ACC112 (cell line): Measurements from ENCODE around the gene MEGF11.

Experiments
- H2AFZ ChIP-seq: fragments of 200-600 bp; sonication (generic); one replicate; pipeline ENCODE4 v1.6.0; 2017; ENCODE audit warnings: antibody characterized with exemption, low read length; ENCODE audit not compliant: unreplicated experiment
- H3K27ac ChIP-seq: fragments of 200-600 bp; sonication (generic); 2 replicates; pipeline ENCODE4 v1.5.1; 2014; ENCODE audit warnings: low read depth, mild to moderate bottlenecking, antibody characterized with exemption, low read length, moderate library complexity
- H3K27me3 ChIP-seq: fragments of 200-600 bp; sonication (generic); 2 replicates; pipeline ENCODE4 v1.6.1; 2014; ENCODE audit warnings: mild to moderate bottlenecking, antibody characterized with exemption, low read length, moderate library complexity, mixed read lengths; ENCODE audit not compliant: insufficient read depth
- H3K36me3 ChIP-seq: fragments of 200-600 bp; sonication (generic); 2 replicates; pipeline ENCODE4 v1.6.1; 2016; ENCODE audit warnings: mild to moderate bottlenecking, antibody characterized with exemption, low read length, moderate library complexity, mixed read lengths; ENCODE audit not compliant: insufficient read depth
- H3K4me1 ChIP-seq: fragments of 200-600 bp; sonication (generic); one replicate; pipeline ENCODE4 v1.6.1; 2016; ENCODE audit warnings: low read length, mixed read lengths; ENCODE audit not compliant: insufficient read depth, unreplicated experiment, control insufficient read depth
- H3K4me3 ChIP-seq: fragments of 200-600 bp; sonication (generic); 2 replicates; pipeline ENCODE4 v1.5.1; 2014; ENCODE audit warnings: mild to moderate bottlenecking, low read depth, low read length
- H3K79me2 ChIP-seq: fragments of 200-600 bp; sonication (generic); one replicate; pipeline ENCODE4 v1.6.0; 2016; ENCODE audit warnings: low read length; ENCODE audit not compliant: control insufficient read depth, unreplicated experiment, insufficient read depth

The MEGF11 gene

GRCh38 chr15:66130496-66131034 is 123.0 kb downstream of the MEGF11 start:
- no peaks in the 10 kb centered on the region for H3K4me1 ChIP-seq

GRCh38 chr15:66129586-66129985 is 124.0 kb downstream of the MEGF11 start:
- no peak overlapping the region for H3K4me3 ChIP-seq
- H3K27me3 ChIP-seq: peaks cover 100% of the 10 kb centered on the region
- no peaks in the 10 kb centered on the region for H3K36me3 ChIP-seq
- no peak overlapping the region for H3K27ac ChIP-seq
- H3K4me1 ChIP-seq: no peaks in the 10 kb centered on the region
- no peaks in the 10 kb centered on the region for H3K79me2 ChIP-seq
- no peak overlapping the region for H2AFZ ChIP-seq

More at GRCh38 chr15:66130496-66131034, 123.0 kb downstream of the MEGF11 start:
- no peak overlapping the region for H2AFZ ChIP-seq
- no peak overlapping the region for H3K27ac ChIP-seq
- peaks cover 100% of the 10 kb centered on the region for H3K27me3 ChIP-seq
- H3K4me3 ChIP-seq: no peak overlapping the region
- no peaks in the 10 kb centered on the region for H3K79me2 ChIP-seq
- no peaks in the 10 kb centered on the region for H3K36me3 ChIP-seq

GRCh38 chr15:66128116-66128680 is 125.4 kb downstream of the MEGF11 start:
- H3K27ac ChIP-seq: no peak overlapping the region
- H3K4me3 ChIP-seq: no peak overlapping the region
- peaks cover 100% of the 10 kb centered on the region for H3K27me3 ChIP-seq
- no peaks in the 10 kb centered on the region for H3K79me2 ChIP-seq
- no peaks in the 10 kb centered on the region for H3K36me3 ChIP-seq
- no peak overlapping the region for H2AFZ ChIP-seq
- H3K4me1 ChIP-seq: no peaks in the 10 kb centered on the region

- Histone ChIP-seq H3K4me1 (no peaks in the 10 kb centered on the region), H3K79me2 (no peaks in the 10 kb centered on the region), H3K27ac (no peak overlapping the region), H2AFZ (no peak overlapping the region), H3K36me3 (no peaks in the 10 kb centered on the region), H3K4me3 (no peak overlapping the region), H3K27me3 (peaks cover 100% of the 10 kb centered on the region)
Observed at GRCh38 chr15:66126456-66126855, 127.1 kb downstream of the MEGF11 start.

- Histone ChIP-seq H3K27me3 (peaks cover 100% of the 10 kb centered on the region), H3K36me3 (no peaks in the 10 kb centered on the region), H3K4me1 (no peaks in the 10 kb centered on the region), H2AFZ (no peak overlapping the region), H3K79me2 (no peaks in the 10 kb centered on the region), H3K27ac (no peak overlapping the region), H3K4me3 (no peak overlapping the region)
Observed at GRCh38 chr15:66126031-66126441, 127.5 kb downstream of the MEGF11 start.

- Histone ChIP-seq H3K27ac (no peak overlapping the region), H3K79me2 (no peaks in the 10 kb centered on the region), H3K27me3 (peaks cover 100% of the 10 kb centered on the region), H3K4me1 (no peaks in the 10 kb centered on the region), H3K36me3 (no peaks in the 10 kb centered on the region), H2AFZ (no peak overlapping the region), H3K4me3 (no peak overlapping the region)
Observed at GRCh38 chr15:66124651-66125050, 128.9 kb downstream of the MEGF11 start.

GRCh38 chr15:66123799-66124198 is 129.8 kb downstream of the MEGF11 start:
- Histone ChIP-seq H3K4me3 (no peak overlapping the region), H3K27me3 (peaks cover 98% of the 10 kb centered on the region)

GRCh38 chr15:66120422-66120821 is 133.1 kb downstream of the MEGF11 start:
- Histone ChIP-seq H3K4me1 (no peaks in the 10 kb centered on the region), H3K4me3 (no peak overlapping the region), H3K27ac (no peak overlapping the region), H3K79me2 (no peaks in the 10 kb centered on the region), H3K36me3 (no peaks in the 10 kb centered on the region), H3K27me3 (peaks cover 97% of the 10 kb centered on the region), H2AFZ (no peak overlapping the region)

More at GRCh38 chr15:66123799-66124198, 129.8 kb downstream of the MEGF11 start:
- no peaks in the 10 kb centered on the region for H3K79me2 ChIP-seq
- no peaks in the 10 kb centered on the region for H3K4me1 ChIP-seq
- H3K27ac ChIP-seq: no peak overlapping the region
- no peaks in the 10 kb centered on the region for H3K36me3 ChIP-seq
- no peak overlapping the region for H2AFZ ChIP-seq

- Histone ChIP-seq H3K4me3 (no peak overlapping the region), H3K4me1 (no peaks in the 10 kb centered on the region), H3K27me3 (peaks cover 97% of the 10 kb centered on the region), H3K79me2 (no peaks in the 10 kb centered on the region), H2AFZ (no peak overlapping the region), H3K36me3 (no peaks in the 10 kb centered on the region), H3K27ac (no peak overlapping the region)
Observed at GRCh38 chr15:66117841-66118240, 135.7 kb downstream of the MEGF11 start.

- no peak overlapping the region for H3K27ac ChIP-seq
- no peaks in the 10 kb centered on the region for H3K36me3 ChIP-seq
- H3K27me3 ChIP-seq: peaks cover 97% of the 10 kb centered on the region
- no peak overlapping the region for H3K4me3 ChIP-seq
- H3K4me1 ChIP-seq: no peaks in the 10 kb centered on the region
- H2AFZ ChIP-seq: no peak overlapping the region
- no peaks in the 10 kb centered on the region for H3K79me2 ChIP-seq
Observed at GRCh38 chr15:66115568-66116206, 137.9 kb downstream of the MEGF11 start.

GRCh38 chr15:66114863-66115425 is 138.6 kb downstream of the MEGF11 start:
- peaks cover 97% of the 10 kb centered on the region for H3K27me3 ChIP-seq

More at GRCh38 chr15:66114863-66115425, 138.6 kb downstream of the MEGF11 start:
- Histone ChIP-seq H3K4me3 (no peak overlapping the region), H3K36me3 (no peaks in the 10 kb centered on the region), H2AFZ (no peak overlapping the region), H3K79me2 (no peaks in the 10 kb centered on the region), H3K4me1 (no peaks in the 10 kb centered on the region), H3K27ac (no peak overlapping the region)
